ENCODE measurements around the gene PSMB1.
"Not testable (repeated sequence)": the region's sequence is repeated elsewhere in the genome, so short reads cannot be mapped to it uniquely, and the experiment has no call there.

The PSMB1 gene

GRCh38 chr6:170535004-170535403 is 18.1 kb downstream of the PSMB1 start:
- DNase-seq (ENCODE audit: low read depth), result no peak

GRCh38 chr6:170533792-170534191 is 19.3 kb downstream of the PSMB1 start:
- DNase-seq (ENCODE audit: low read depth), result no peak

- no peak for DNase-seq (ENCODE audit: low read depth)
Observed at GRCh38 chr6:170532867-170533488, 20.1 kb downstream of the PSMB1 start.

GRCh38 chr6:170529839-170530469 is 23.2 kb downstream of the PSMB1 start:
- peak; percentile 59 for DNase-seq (ENCODE audit: low read depth)

GRCh38 chr6:170527995-170528394 is 25.1 kb downstream of the PSMB1 start:
- DNase-seq (ENCODE audit: low read depth), result not testable (repeated sequence)

GRCh38 chr6:170525795-170526194 is 27.3 kb downstream of the PSMB1 start:
- no peak for DNase-seq (ENCODE audit: low read depth)

- DNase-seq (ENCODE audit: low read depth), result no peak
Observed at GRCh38 chr6:170524172-170524502, 29.0 kb downstream of the PSMB1 start.

GRCh38 chr6:170523256-170524171 is 29.6 kb downstream of the PSMB1 start:
- no peak for DNase-seq (ENCODE audit: low read depth)

- no peak for DNase-seq (ENCODE audit: low read depth)
Observed at GRCh38 chr6:170522565-170523183, 30.4 kb downstream of the PSMB1 start.

GRCh38 chr6:170516783-170517616 is 36.1 kb downstream of the PSMB1 start:
- peak; percentile 11 for DNase-seq (ENCODE audit: low read depth)

GRCh38 chr6:170514908-170515307 is 38.2 kb downstream of the PSMB1 start:
- no peak for DNase-seq (ENCODE audit: low read depth)

- DNase-seq (ENCODE audit: low read depth), result no peak
Observed at GRCh38 chr6:170512249-170512648, 40.9 kb downstream of the PSMB1 start.

GRCh38 chr6:170510631-170511030 is 42.5 kb downstream of the PSMB1 start:
- DNase-seq (ENCODE audit: low read depth), result no peak

GRCh38 chr6:170509723-170510018 is 43.4 kb downstream of the PSMB1 start:
- DNase-seq (ENCODE audit: low read depth), result no peak

- not testable (repeated sequence) for DNase-seq (ENCODE audit: low read depth)
Observed at GRCh38 chr6:170508892-170509722, 44.0 kb downstream of the PSMB1 start.

- DNase-seq (ENCODE audit: low read depth), result not testable (repeated sequence)
Observed at GRCh38 chr6:170508275-170508674, 44.8 kb downstream of the PSMB1 start.

GRCh38 chr6:170507728-170508127 is 45.4 kb downstream of the PSMB1 start:
- DNase-seq (ENCODE audit: low read depth), result not testable (repeated sequence)

- DNase-seq (ENCODE audit: low read depth), result no peak
Observed at GRCh38 chr6:170506446-170506845, 46.7 kb downstream of the PSMB1 start.

GRCh38 chr6:170505306-170505705 is 47.8 kb downstream of the PSMB1 start:
- DNase-seq (ENCODE audit: low read depth), result no peak

- DNase-seq (ENCODE audit: low read depth), result no peak
Observed at GRCh38 chr6:170504479-170504878, 48.6 kb downstream of the PSMB1 start.

- no peak for DNase-seq (ENCODE audit: low read depth)
Observed at GRCh38 chr6:170503414-170503761, 49.7 kb downstream of the PSMB1 start.

All from activated T-cell treated with anti-CD3 and anti-CD28 coated beads for 1 hour (primary cell).